Caco-2 (cell line): ENCODE results near the gene SUPT6H. TPM values are rescaled to one million over a fixed set of nuclear protein-coding genes. Genes with fewer than 3 reads are reported as not detected.

Experiments used
- BruUV-seq: library from RNA; stranded (reverse); fragments of 400-500 nt; replicated peaks from 2 replicates; lab custom pipeline; 2021; lab: Mats Ljungman, UMichigan
- CTCF ChIA-PET: fragments of 300-600 bp; sonication (Branson Sonifier 250); formaldehyde crosslinking; loops from one replicate; lab custom pipeline; 2022; ENCODE audit warnings: antibody characterized with exemption; lab: Charles Lee
- POLR2A ChIA-PET: fragments of 300-600 bp; sonication (Branson Sonifier 250); formaldehyde crosslinking; loops from one replicate; lab custom pipeline; 2022; ENCODE audit warnings: antibody characterized with exemption; lab: Charles Lee
- DNase-seq, 2 experiments: peaks; one replicate each; pipeline versions ENCODE4 v3.0.0 to v3.0.0-alpha.2; 2020 to 2022
- H3K27me3 ChIP-seq: replicated peaks from 2 replicates; pipeline ENCODE4 v1.6.0; 2011; ENCODE audit warnings: low read length; ENCODE audit not compliant: control insufficient read depth, insufficient read depth
- H3K36me3 ChIP-seq: 2 replicates; pipeline ENCODE4 v1.5.1; 2011; ENCODE audit warnings: low read length; ENCODE audit not compliant: control insufficient read depth, insufficient read depth
- H3K4me1 ChIP-seq: fragments of 250-450 bp; sonication (Bioruptor Pico); 2 replicates; pipeline ENCODE4 v1.5.1; 2020; ENCODE audit warnings: mild to moderate bottlenecking
- H3K4me3 ChIP-seq: 2 replicates; pipeline ENCODE4 v1.5.1; 2011; ENCODE audit warnings: low read depth, mild to moderate bottlenecking, control low read depth, low read length
- H3K9me3 ChIP-seq: fragments of 250-450 bp; sonication (Bioruptor Pico); 2 replicates; pipeline ENCODE4 v1.5.1; 2020; ENCODE audit warnings: mild to moderate bottlenecking, moderate library complexity
- H3K27ac Mint-ChIP-seq: one replicate; pipeline ENCODE4 v1.8.0; 2022; ENCODE audit warnings: mixed read lengths; ENCODE audit not compliant: unreplicated experiment
- H3K27me3 Mint-ChIP-seq: one replicate; pipeline ENCODE4 v1.8.0; 2022; ENCODE audit warnings: mixed read lengths; ENCODE audit not compliant: insufficient read depth, unreplicated experiment
- H3K36me3 Mint-ChIP-seq: one replicate; pipeline ENCODE4 v1.8.0; 2022; ENCODE audit warnings: mild to moderate bottlenecking, mixed read lengths; ENCODE audit not compliant: insufficient read depth, unreplicated experiment
- H3K4me1 Mint-ChIP-seq: one replicate; pipeline ENCODE4 v1.8.0; 2022; ENCODE audit warnings: low read depth, mixed read lengths; ENCODE audit not compliant: unreplicated experiment
- H3K4me3 Mint-ChIP-seq: one replicate; pipeline ENCODE4 v1.8.0; 2022; ENCODE audit warnings: mild to moderate bottlenecking, moderate library complexity, mixed read lengths; ENCODE audit not compliant: unreplicated experiment
- H3K9me3 Mint-ChIP-seq: one replicate; pipeline ENCODE4 v1.8.0; 2022; ENCODE audit warnings: mixed read lengths; ENCODE audit not compliant: unreplicated experiment
- intact Hi-C: fragments of 100-400 bp; cut with micrococcal nuclease; formaldehyde crosslinking; loops from one replicate; pipeline ENCODE4 v1.10.0; 2022; ENCODE audit not compliant: unreplicated experiment
- total RNA-seq: library from RNA; stranded (reverse); gene quantifications from 2 replicates; pipeline ENCODE4 v1.2.3, GENCODE V29; 2022
- TF ChIP-seq, protein P1 (sequence below), 2 experiments: fragments of 200-600 bp in 1 of 2; IDR thresholded peaks; 1 replicate in 1 of 2; 2 replicates in 1 of 2; pipeline versions ENCODE4 v1.5.1 to v1.8.0; 2011 to 2022; ENCODE audit warnings: antibody characterized with exemption in 1 of 2, control low read depth in 1 of 2, inconsistent platforms in 1 of 2, low read depth in 1 of 2, low read length in 1 of 2, mild to moderate bottlenecking in 1 of 2, moderate library complexity in 1 of 2; ENCODE audit not compliant: insufficient read depth in 1 of 2, severe bottlenecking in 1 of 2, unreplicated experiment in 1 of 2

The SUPT6H gene
- total RNA-seq, 1 experiment from 2014 or later = 129 TPM

DNA sequence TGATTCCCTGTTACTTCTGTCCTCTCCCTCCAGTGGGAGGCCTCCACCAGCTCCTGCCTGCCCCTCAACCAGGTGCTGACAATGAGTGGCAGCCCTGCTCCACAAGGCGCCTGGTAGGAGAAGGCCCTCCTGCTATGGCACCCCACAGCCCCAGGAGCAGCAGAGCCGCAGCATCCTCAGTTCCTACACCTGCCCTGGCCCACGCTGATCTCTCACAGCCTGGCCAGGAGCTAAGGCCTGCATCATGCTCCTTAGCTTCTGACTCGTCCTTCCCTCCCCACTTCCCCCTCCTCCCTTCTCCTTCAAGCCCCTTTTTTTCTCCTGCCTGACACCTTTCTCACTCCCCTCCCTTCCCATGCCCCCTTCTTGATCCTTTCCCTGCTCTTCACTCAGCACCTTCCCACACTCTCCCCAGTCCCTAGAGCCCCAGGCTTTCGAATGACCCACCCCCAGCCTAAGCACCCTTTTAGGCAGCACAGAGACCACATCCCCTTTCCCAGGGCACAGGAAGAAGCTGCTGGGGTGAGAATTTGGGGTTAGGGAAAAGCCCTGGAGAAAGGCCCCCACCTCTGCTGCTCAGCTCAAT is 43.2 kb downstream of the SUPT6H start:
- BruUV-seq = no TSS peak
- intact Hi-C loops = no loop called here
- Histone ChIP-seq H3K4me3 (no peak overlapping the region), H3K4me1 (peaks cover 6% of the 10 kb centered on the region), H3K27me3 (no peaks in the 10 kb centered on the region), H3K36me3 (peaks cover 9% of the 10 kb centered on the region; the same call in 1 of the 2 replicates), H3K9me3 (no peaks in the 10 kb centered on the region)
- no peaks in the 10 kb centered on the region for H3K4me1 Mint-ChIP-seq
- POLR2A ChIA-PET = no interaction called here
- no peak overlapping the region for H3K4me3 Mint-ChIP-seq
- no peaks in the 10 kb centered on the region for H3K27me3 Mint-ChIP-seq
- CTCF ChIA-PET = interaction anchor here (0.7 kb wide), 1 partner anchor 61 kb away, joined by 3 read pairs; no protein-coding TSS in a partner anchor
- peaks cover 67% of the 10 kb centered on the region for H3K36me3 Mint-ChIP-seq
- peak overlapping the region; percentile 25 for H3K27ac Mint-ChIP-seq
- H3K9me3 Mint-ChIP-seq = no peaks in the 10 kb centered on the region
- TF ChIP-seq, protein P1, sequence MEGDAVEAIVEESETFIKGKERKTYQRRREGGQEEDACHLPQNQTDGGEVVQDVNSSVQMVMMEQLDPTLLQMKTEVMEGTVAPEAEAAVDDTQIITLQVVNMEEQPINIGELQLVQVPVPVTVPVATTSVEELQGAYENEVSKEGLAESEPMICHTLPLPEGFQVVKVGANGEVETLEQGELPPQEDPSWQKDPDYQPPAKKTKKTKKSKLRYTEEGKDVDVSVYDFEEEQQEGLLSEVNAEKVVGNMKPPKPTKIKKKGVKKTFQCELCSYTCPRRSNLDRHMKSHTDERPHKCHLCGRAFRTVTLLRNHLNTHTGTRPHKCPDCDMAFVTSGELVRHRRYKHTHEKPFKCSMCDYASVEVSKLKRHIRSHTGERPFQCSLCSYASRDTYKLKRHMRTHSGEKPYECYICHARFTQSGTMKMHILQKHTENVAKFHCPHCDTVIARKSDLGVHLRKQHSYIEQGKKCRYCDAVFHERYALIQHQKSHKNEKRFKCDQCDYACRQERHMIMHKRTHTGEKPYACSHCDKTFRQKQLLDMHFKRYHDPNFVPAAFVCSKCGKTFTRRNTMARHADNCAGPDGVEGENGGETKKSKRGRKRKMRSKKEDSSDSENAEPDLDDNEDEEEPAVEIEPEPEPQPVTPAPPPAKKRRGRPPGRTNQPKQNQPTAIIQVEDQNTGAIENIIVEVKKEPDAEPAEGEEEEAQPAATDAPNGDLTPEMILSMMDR (IDR thresholded peaks at IDR 0.05; ENCODE audit: insufficient read depth in 1 of 2, low read depth in 1 of 2, low read length in 1 of 2, severe bottlenecking in 1 of 2, unreplicated experiment in 1 of 2) = no peak
- no peak for DNase-seq

DNA sequence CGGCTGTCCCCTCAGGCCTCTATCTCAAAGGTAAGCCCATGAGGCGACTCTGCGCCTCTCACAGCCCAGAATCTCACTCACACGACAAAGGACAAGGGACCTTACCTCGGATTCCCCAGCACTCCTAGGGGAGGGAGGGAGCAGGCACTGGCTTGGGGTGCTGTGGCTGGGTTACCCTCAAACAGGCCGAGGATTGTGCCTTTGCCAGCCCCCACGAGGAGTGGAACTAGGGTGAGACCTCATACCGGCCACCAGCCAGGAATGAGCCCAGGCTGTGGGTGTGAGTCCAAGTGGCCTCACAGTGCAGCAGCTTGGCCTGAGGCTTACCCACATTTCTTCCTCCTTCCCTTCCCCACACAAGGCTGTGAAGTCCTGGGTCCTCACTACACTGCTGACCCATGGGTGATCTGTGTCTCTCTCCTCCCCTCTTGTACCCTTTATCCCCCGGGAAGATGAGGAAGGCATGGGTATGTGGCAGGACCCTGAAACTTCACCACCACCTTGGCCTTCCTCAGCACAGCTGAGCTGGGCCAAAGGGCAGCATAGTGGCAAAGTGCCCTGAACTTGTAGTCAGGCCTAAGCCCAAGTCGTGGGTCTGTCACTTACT is 43.8 kb downstream of the SUPT6H start:
- ChIA-PET CTCF (interaction anchor here (0.6 to 0.7 kb wide), 2 partner anchors 10 to 61 kb away, joined by 3 read pairs; no protein-coding TSS in a partner anchor), POLR2A (no interaction called here)
- H3K4me3 ChIP-seq = no peak overlapping the region
- H3K4me1 Mint-ChIP-seq = no peaks in the 10 kb centered on the region
- intact Hi-C loops = no loop called here
- no peak for DNase-seq
- no TSS peak for BruUV-seq
- H3K9me3 Mint-ChIP-seq = no peaks in the 10 kb centered on the region
- no peaks in the 10 kb centered on the region for H3K9me3 ChIP-seq
- H3K27ac Mint-ChIP-seq = peak overlapping the region; percentile 25
- no peak overlapping the region for H3K4me3 Mint-ChIP-seq
- H3K4me1 ChIP-seq = peaks cover 7% of the 10 kb centered on the region
- no peaks in the 10 kb centered on the region for H3K27me3 Mint-ChIP-seq
- H3K36me3 ChIP-seq = peaks cover 3% of the 10 kb centered on the region; the same call in 1 of the 2 replicates
- H3K27me3 ChIP-seq = no peaks in the 10 kb centered on the region
- TF ChIP-seq, protein P1 (IDR thresholded peaks at IDR 0.05; ENCODE audit: insufficient read depth in 1 of 2, low read depth in 1 of 2, low read length in 1 of 2, severe bottlenecking in 1 of 2, unreplicated experiment in 1 of 2) = no peak
- peaks cover 67% of the 10 kb centered on the region for H3K36me3 Mint-ChIP-seq

DNA sequence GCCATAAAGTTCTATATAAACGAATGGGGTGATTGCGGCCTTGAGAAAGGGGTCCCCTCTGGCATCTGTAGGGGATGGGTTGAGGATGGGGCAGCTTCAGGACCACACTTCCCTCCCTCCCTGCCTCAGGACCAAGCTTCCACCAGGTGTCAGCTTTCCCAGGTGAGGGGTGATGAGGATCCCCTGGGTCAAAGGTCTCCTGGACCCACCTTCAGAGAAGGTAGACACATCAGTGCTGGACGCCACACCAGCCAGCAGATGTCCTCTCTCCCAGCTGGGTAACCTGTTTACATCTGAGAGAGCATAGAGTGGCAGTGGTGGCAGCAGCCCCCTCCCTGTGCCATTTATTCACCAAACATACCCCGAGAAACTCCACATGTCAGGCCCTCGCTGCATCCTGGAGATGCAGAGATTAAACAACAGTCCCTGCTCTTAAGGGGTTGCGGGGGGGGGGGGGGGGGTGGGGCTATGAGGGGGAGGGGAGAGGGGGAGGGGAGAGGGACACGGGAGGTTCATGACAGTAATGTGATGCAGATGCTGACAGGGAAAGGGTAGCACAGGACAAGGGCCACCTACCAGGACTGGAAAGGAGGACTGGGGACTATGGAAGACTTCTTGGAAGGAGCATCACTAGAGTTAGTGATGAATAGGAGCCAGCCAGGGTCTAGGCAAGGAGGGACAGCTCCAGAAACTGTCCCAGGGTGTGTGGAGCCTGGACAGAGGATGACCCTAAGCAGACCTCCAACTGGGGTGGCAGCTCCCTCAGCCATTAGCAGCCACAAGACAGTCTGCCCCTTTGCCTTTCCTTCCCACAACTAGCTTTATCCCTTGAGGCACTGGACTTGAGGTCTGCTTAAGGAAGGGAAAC is 44.7 kb downstream of the SUPT6H start:
- Mint-ChIP-seq H3K36me3 (peaks cover 67% of the 10 kb centered on the region), H3K9me3 (no peaks in the 10 kb centered on the region), H3K4me3 (no peak overlapping the region), H3K4me1 (no peaks in the 10 kb centered on the region), H3K27me3 (no peaks in the 10 kb centered on the region), H3K27ac (no peak overlapping the region)
- intact Hi-C loops = no loop called here
- no peaks in the 10 kb centered on the region for H3K27me3 ChIP-seq
- peaks cover 10% of the 10 kb centered on the region for H3K4me1 ChIP-seq
- POLR2A ChIA-PET = interaction anchor here (1.1 kb wide), 1 partner anchor 13 kb away, joined by 5 read pairs; the partner anchor contains the start of gene RPL23A
- CTCF ChIA-PET = no interaction called here
- H3K9me3 ChIP-seq = no peaks in the 10 kb centered on the region
- no peak overlapping the region for H3K4me3 ChIP-seq
- H3K36me3 ChIP-seq = peaks cover 2% of the 10 kb centered on the region; the same call in 1 of the 2 replicates
- no TSS peak for BruUV-seq
- DNase-seq = peak in 1 of 2 experiments; percentile 35
- TF ChIP-seq, protein P1 (IDR thresholded peaks at IDR 0.05; ENCODE audit: insufficient read depth in 1 of 2, low read depth in 1 of 2, low read length in 1 of 2, severe bottlenecking in 1 of 2, unreplicated experiment in 1 of 2) = no peak
